HepG2 (cell line): ENCODE measurements around the gene MVP. TPM values are rescaled to one million over a fixed set of nuclear protein-coding genes. Genes with fewer than 3 reads are reported as not detected.

Source experiments
- ATAC-seq: fragments of 200-7000 bp; cut with Tn5 transposase; 3 replicates; pipeline ENCODE4 v1.9.1; 2020; ENCODE audit warnings: mild to moderate bottlenecking, moderate library complexity
- BruUV-seq: library from RNA; stranded (reverse); fragments of 400-500 nt; replicated peaks from 2 replicates; lab custom pipeline; 2021; lab: Mats Ljungman, UMichigan
- CTCF ChIA-PET: fragments of 300-600 bp; formaldehyde crosslinking; extraction: SDS; loops from one replicate; lab custom pipeline; 2021; ENCODE audit warnings: low total read pairs, inconsistent platforms, low intra/inter-chr PET ratio; lab: Yijun Ruan, JAX
- POLR2A ChIA-PET: fragments of 350-600 bp; sonication (Branson Sonifier 250); formaldehyde crosslinking; loops from one replicate; lab custom pipeline; 2020; ENCODE audit warnings: antibody characterized with exemption, inconsistent platforms; lab: Yijun Ruan, JAX
- DNase-seq: peaks from one replicate; pipeline ENCODE4 v3.0.0-alpha.2; 2015; ENCODE audit warnings: low spot score
- FAIRE-seq: peaks from 3 replicates; lab custom pipeline; 2011; peaks lifted over from hg19 to GRCh38; lab: Jason Lieb, UNC
- H2AFZ ChIP-seq: one replicate; pipeline ENCODE4 v1.6.1; 2011; ENCODE audit warnings: low read length, inconsistent platforms
- H3K27ac ChIP-seq: fragments of 300-600 bp; 3 replicates; pipeline ENCODE4 v1.8.0; 2011; ENCODE audit warnings: mixed run types, mild to moderate bottlenecking, mixed read lengths, low read length, inconsistent platforms; ENCODE audit not compliant: insufficient read depth; ENCODE audit errors: extremely low read length
- H3K27me3 ChIP-seq, 2 experiments: fragments of 200-600 bp in 1 of 2; 2 replicates in 1 of 2; 3 replicates in 1 of 2; pipeline versions ENCODE4 v1.6.0 to v1.8.0; 2011; ENCODE audit warnings: low read length in 2 of 2, mild to moderate bottlenecking in 2 of 2, moderate library complexity in 2 of 2, inconsistent platforms in 1 of 2; ENCODE audit not compliant: insufficient read depth in 2 of 2, control insufficient read depth in 1 of 2
- H3K36me3 ChIP-seq, 2 experiments: fragments of 200-600 bp in 1 of 2; replicated peaks in 1 of 2; 2 replicates in 1 of 2; 3 replicates in 1 of 2; pipeline versions ENCODE4 v1.5.1 to v1.8.0; 2011; ENCODE audit warnings: low read length in 2 of 2, inconsistent platforms in 1 of 2; ENCODE audit not compliant: insufficient read depth in 2 of 2, control insufficient read depth in 1 of 2
- H3K4me1 ChIP-seq: 2 replicates; pipeline ENCODE4 v1.5.1; 2012; ENCODE audit warnings: low read length, inconsistent platforms; ENCODE audit not compliant: insufficient read depth
- H3K4me2 ChIP-seq: 2 replicates; pipeline ENCODE4 v1.6.0; 2011; ENCODE audit warnings: low read depth, low read length, inconsistent platforms
- H3K4me3 ChIP-seq, 3 experiments: fragments of 200-600 bp in 1 of 3; sonication (generic), shearing (Covaris generic) in 1 of 3; replicated peaks in 1 of 3; 2 replicates each; pipeline ENCODE4 v1.5.1; 2011 to 2016; ENCODE audit warnings: low read length in 3 of 3, inconsistent platforms in 2 of 3, low read depth in 2 of 3, mild to moderate bottlenecking in 2 of 3, control low read depth in 1 of 3, mixed read lengths in 1 of 3; ENCODE audit not compliant: insufficient read depth in 1 of 3
- H3K79me2 ChIP-seq: one replicate; pipeline ENCODE4 v1.6.1; 2011; ENCODE audit warnings: low read length, inconsistent platforms; ENCODE audit not compliant: insufficient read depth
- H3K9ac ChIP-seq: 2 replicates; pipeline ENCODE4 v1.6.0; 2011; ENCODE audit warnings: mild to moderate bottlenecking, low read depth, low read length, inconsistent platforms; ENCODE audit not compliant: insufficient read depth
- H3K9me3 ChIP-seq: 2 replicates; pipeline ENCODE4 v1.5.1; 2012; ENCODE audit warnings: mild to moderate bottlenecking, low read length
- H4K20me1 ChIP-seq: 2 replicates; pipeline ENCODE4 v1.6.0; 2011; ENCODE audit warnings: inconsistent platforms, mild to moderate bottlenecking, low read length, moderate library complexity; ENCODE audit not compliant: insufficient read depth
- BORCS8-MEF2B ChIP-seq: sonication (generic); formaldehyde crosslinking; IDR thresholded peaks from 2 replicates; pipeline ENCODE4 v1.8.0; 2022; ENCODE audit warnings: mild to moderate bottlenecking, missing genetic modification reagents
- CAMTA2 ChIP-seq: sonication (generic); formaldehyde crosslinking; IDR thresholded peaks from 2 replicates; pipeline ENCODE4 v1.4.0; 2020; ENCODE audit warnings: mild to moderate bottlenecking, missing genetic modification reagents, borderline replicate concordance
- CREB3 ChIP-seq: sonication (generic); formaldehyde crosslinking; IDR thresholded peaks from 2 replicates; pipeline ENCODE4 v1.5.0; 2020; ENCODE audit warnings: missing genetic modification reagents
- CTCF ChIP-seq: sonication (generic); formaldehyde crosslinking; IDR thresholded peaks from 2 replicates; pipeline ENCODE4 v1.5.0; 2020; ENCODE audit warnings: mild to moderate bottlenecking, missing genetic modification reagents, moderate library complexity
- HDAC1 ChIP-seq: sonication (generic); formaldehyde crosslinking; IDR thresholded peaks from 2 replicates; pipeline ENCODE4 v1.5.1; 2020; ENCODE audit warnings: mild to moderate bottlenecking, missing genetic modification reagents
- HMGXB4 ChIP-seq, 2 experiments: sonication (generic) in 1 of 2; formaldehyde crosslinking in 1 of 2; IDR thresholded peaks; 2 replicates each; pipeline versions ENCODE4 v1.4.0 to v1.6.1; 2018 to 2020; ENCODE audit warnings: missing genetic modification reagents in 2 of 2, borderline replicate concordance in 1 of 2, low read depth in 1 of 2, mild to moderate bottlenecking in 1 of 2, missing biosample characterization in 1 of 2
- KLF9 ChIP-seq: IDR thresholded peaks from 2 replicates; pipeline ENCODE4 v1.6.1; 2016; ENCODE audit warnings: low read depth
- MBNL3 ChIP-seq: fragments of 250-450 bp; sonication (Bioruptor Pico); conservative IDR thresholded peaks from 2 replicates; pipeline ENCODE4 v1.8.0; 2022; ENCODE audit warnings: mild to moderate bottlenecking, inconsistent platforms
- NFE2L2 ChIP-seq: fragments of 150-350 bp; IDR thresholded peaks from 2 replicates; pipeline ENCODE4 v1.6.1; 2014; ENCODE audit warnings: low read length
- NR2C2 ChIP-seq: sonication (generic); formaldehyde crosslinking; IDR thresholded peaks from 2 replicates; pipeline ENCODE4 v1.4.0; 2020; ENCODE audit warnings: missing genetic modification reagents, mild to moderate bottlenecking, moderate library complexity, borderline replicate concordance
- PITX1 ChIP-seq: sonication (generic); formaldehyde crosslinking; IDR thresholded peaks from 2 replicates; pipeline ENCODE4 v1.5.1; 2020; ENCODE audit warnings: mild to moderate bottlenecking, missing genetic modification reagents
- POLR2AphosphoS5 ChIP-seq: IDR thresholded peaks from 2 replicates; pipeline ENCODE4 v1.6.1; 2012; ENCODE audit warnings: low read depth, low read length
- RCOR2 ChIP-seq: IDR thresholded peaks from 2 replicates; pipeline ENCODE4 v1.6.1; 2016; ENCODE audit warnings: missing biosample characterization, missing genetic modification reagents
- SKIL ChIP-seq: sonication (generic); formaldehyde crosslinking; IDR thresholded peaks from 2 replicates; pipeline ENCODE4 v1.8.0; 2022; ENCODE audit warnings: missing genetic modification reagents, mild to moderate bottlenecking, moderate library complexity, borderline replicate concordance
- TEAD3 ChIP-seq: optimal IDR thresholded peaks from 2 replicates; pipeline ENCODE3; 2016; ENCODE audit warnings: borderline replicate concordance
- ZNF253 ChIP-seq: sonication (generic); formaldehyde crosslinking; IDR thresholded peaks from 2 replicates; pipeline ENCODE4 v1.8.0; 2022; ENCODE audit warnings: mild to moderate bottlenecking, missing genetic modification reagents, borderline replicate concordance
- ZNF614 ChIP-seq: IDR thresholded peaks from 2 replicates; pipeline ENCODE4 v1.6.1; 2018; ENCODE audit warnings: missing biosample characterization, missing genetic modification reagents, inconsistent platforms, borderline replicate concordance
- ZNF747 ChIP-seq: sonication (generic); formaldehyde crosslinking; IDR thresholded peaks from 2 replicates; pipeline ENCODE4 v1.8.1; 2023; ENCODE audit warnings: missing genetic modification reagents, mild to moderate bottlenecking, borderline replicate concordance
- ZNF891 ChIP-seq: sonication (generic); formaldehyde crosslinking; IDR thresholded peaks from 2 replicates; pipeline ENCODE4 v1.5.0; 2020; ENCODE audit warnings: mild to moderate bottlenecking, missing genetic modification reagents
- WGBS: methylation state at CpG from one replicate; pipeline ENCODE4 v1.1.6; 2017; ENCODE audit warnings: low lambda C conversion rate; 5-methylcytosine and 5-hydroxymethylcytosine counted together
- in situ Hi-C: cut with HindIII; loops from 2 replicates; pipeline ENCODE4 v1.10.0; 2017; ENCODE audit warnings: low pct_unique_long_range_greater_than_20kb; ENCODE audit not compliant: extremely low pct_ligation_motif_present
- intact Hi-C: fragments of 100-400 bp; cut with micrococcal nuclease; formaldehyde crosslinking; loops from one replicate; pipeline ENCODE4 v1.10.0; 2022; ENCODE audit not compliant: unreplicated experiment
- polyA plus RNA-seq, 8 experiments: library from polyadenylated mRNA; depleted of rRNA in 3 of 8; stranded (reverse) in 7 of 8; unstranded in 1 of 8; fragments of >200 nt; fragmentation: Illumina TruSeq in 4 of 8; extraction: Trizol in 4 of 8; gene quantifications; 2 replicates each; pipeline versions ENCODE4 v1.2.1 to v1.2.3, GENCODE V29; 2011 to 2016; ENCODE audit warnings: low read depth in 4 of 8, missing spikeins in 1 of 8, mixed read lengths in 1 of 8; ENCODE audit not compliant: insufficient read depth in 1 of 8
- total RNA-seq, 5 experiments: library from RNA; depleted of rRNA; stranded (reverse); fragments of >200 nt; fragmentation: Illumina TruSeq; extraction: Trizol; gene quantifications; 2 replicates each; pipeline ENCODE4 v1.2.3, GENCODE V29; 2016; ENCODE audit warnings: low read depth in 1 of 5

The MVP gene
- total and polyA plus RNA-seq, 2 of the 13 experiments (the other 11 are each of a cell fraction or from before 2014, with no cell fraction given): 22.9 to 43.5 TPM

GRCh38 chr16:29804020-29804419, 16.2 kb upstream of the MVP start:
- POLR2A ChIA-PET: interaction anchor here (0.7 to 3.8 kb wide), 18 partner anchors 9 to 335 kb away, joined by 3 to 37 read pairs (median 4); partner anchors contain the start of genes ASPHD1, KIF22, MVP and PAGR1
- no peak for ATAC-seq
- H3K9ac ChIP-seq: peak overlapping the region; percentile 88; the same call in 1 of the 2 replicates
- TF ChIP-seq HDAC1 (no peak), BORCS8-MEF2B (CRISPR knock-in tag) (no peak), CAMTA2 (CRISPR knock-in tag) (no peak), PITX1 (CRISPR knock-in tag) (no peak), CTCF (no peak), ZNF614 (no peak), HMGXB4 (CRISPR knock-in tag; IDR thresholded peaks at IDR 0.05; ENCODE audit: borderline replicate concordance in 1 of 2, low read depth in 1 of 2) (no peak), NR2C2 (CRISPR knock-in tag) (no peak), CREB3 (no peak), ZNF891 (no peak), ZNF747 (no peak), TEAD3 (CRISPR knock-in tag) (peak; percentile 39), KLF9 (no peak), ZNF253 (CRISPR knock-in tag) (no peak), MBNL3 (CRISPR knock-in tag) (no peak), NFE2L2 (no peak), RCOR2 (CRISPR knock-in tag) (no peak), SKIL (CRISPR knock-in tag) (no peak), POLR2AphosphoS5 (no peak)

More at GRCh38 chr16:29804020-29804419, 16.2 kb upstream of the MVP start:
- intact Hi-C loops (no loop called here), in situ Hi-C loops (loop anchor here (25.0 kb wide), 1 partner anchor 858 kb away; the partner anchor contains the start of genes FBRS and PRR14)
- Histone ChIP-seq H4K20me1 (peaks cover 11% of the 10 kb centered on the region; the same call in 1 of the 2 replicates), H3K79me2 (peaks cover 20% of the 10 kb centered on the region), H3K27me3 (no peaks in the 10 kb centered on the region), H3K4me3 (peak overlapping the region in 2 of 3 experiments; percentile 77 to 85; a peak in 1 of 6 replicates), H3K36me3 (peaks cover 18 to 54% of the 10 kb centered on the region in 2 experiments), H3K27ac (peak overlapping the region; percentile 88), H2AFZ (no peak overlapping the region), H3K9me3 (no peaks in the 10 kb centered on the region), H3K4me1 (peaks cover 35% of the 10 kb centered on the region), H3K4me2 (peak overlapping the region; percentile 95)
- no TSS peak for BruUV-seq
- WGBS: 92% methylated on average over 8 of the region's 8 CpGs
- CTCF ChIA-PET: no interaction called here
- DNase-seq (no peak), FAIRE-seq (no peak)
